Fibroblast of lung (primary cell): ENCODE results near the gene HERC6. TPM values are rescaled to one million over a fixed set of nuclear protein-coding genes. Genes with fewer than 3 reads are reported as not detected.
"Not testable (repeated sequence)": the region's sequence is repeated elsewhere in the genome, so short reads cannot be mapped to it uniquely, and the experiment has no call there.

ENCODE experiments used
- DNase-seq, 2 donors: peaks; one replicate each; pipeline versions ENCODE4 v3.0.0 to v3.0.0-alpha.2; 2010; ENCODE audit warnings: low read depth in 2 of 2
- H2AFZ ChIP-seq: 2 replicates; pipeline ENCODE4 v1.5.1; 2012; ENCODE audit warnings: low read length, control low read depth, inconsistent platforms
- H3K27ac ChIP-seq: 2 replicates; pipeline ENCODE4 v1.5.1; 2011; ENCODE audit warnings: low read length, control low read depth; ENCODE audit not compliant: insufficient read depth
- H3K27me3 ChIP-seq: 2 replicates; pipeline ENCODE4 v1.5.1; 2011; ENCODE audit warnings: mild to moderate bottlenecking, low read length; ENCODE audit not compliant: control insufficient read depth, insufficient read depth
- H3K36me3 ChIP-seq: 2 replicates; pipeline ENCODE4 v1.5.1; 2011; ENCODE audit warnings: low read length; ENCODE audit not compliant: control insufficient read depth, insufficient read depth
- H3K4me1 ChIP-seq: 2 replicates; pipeline ENCODE4 v1.5.1; 2011; ENCODE audit warnings: low read length; ENCODE audit not compliant: control insufficient read depth, insufficient read depth; ENCODE audit errors: extremely low read depth
- H3K4me2 ChIP-seq: 2 replicates; pipeline ENCODE4 v1.5.1; 2011; ENCODE audit warnings: low read length, control low read depth; ENCODE audit not compliant: insufficient read depth; ENCODE audit errors: extremely low read depth
- H3K4me3 ChIP-seq, 4 experiments: fragments of 200-600 bp in 1 of 4; sonication (generic) in 1 of 4; replicated peaks in 1 of 4; 2 replicates each; pipeline ENCODE4 v1.5.1; 2011 to 2016; ENCODE audit warnings: low read length in 4 of 4, low read depth in 3 of 4, mild to moderate bottlenecking in 3 of 4, control low read depth in 2 of 4, inconsistent platforms in 1 of 4, mixed read lengths in 1 of 4; ENCODE audit not compliant: insufficient read depth in 1 of 4; ENCODE audit errors: control extremely low read depth in 1 of 4
- H3K79me2 ChIP-seq: 2 replicates; pipeline ENCODE4 v1.5.1; 2012; ENCODE audit warnings: mild to moderate bottlenecking, low read length, inconsistent platforms; ENCODE audit not compliant: control insufficient read depth, insufficient read depth
- H3K9ac ChIP-seq: 2 replicates; pipeline ENCODE4 v1.5.1; 2011; ENCODE audit warnings: mild to moderate bottlenecking, low read length, control low read depth; ENCODE audit not compliant: insufficient read depth
- H3K9me3 ChIP-seq: 2 replicates; pipeline ENCODE4 v1.5.1; 2012; ENCODE audit warnings: low read depth, low read length; ENCODE audit not compliant: control insufficient read depth, insufficient read depth
- H4K20me1 ChIP-seq: 2 replicates; pipeline ENCODE4 v1.5.1; 2011; ENCODE audit warnings: low read length; ENCODE audit not compliant: control insufficient read depth, insufficient read depth; ENCODE audit errors: extremely low read depth
- EZH2 ChIP-seq: IDR thresholded peaks from 2 replicates; pipeline ENCODE4 v1.5.1; 2012; ENCODE audit warnings: low read length, control low read depth, mild to moderate bottlenecking; ENCODE audit errors: missing control alignments
- polyA plus RNA-seq, 2 donors: library from polyadenylated mRNA; depleted of rRNA in 1 of 2; stranded (reverse) in 1 of 2; unstranded in 1 of 2; fragments of >200 nt; gene quantifications; 2 replicates each; pipeline ENCODE4 v1.2.1, GENCODE V29; 2011 to 2012; ENCODE audit warnings: missing spikeins in 1 of 2
- total RNA-seq: library from RNA; depleted of rRNA; stranded (reverse); fragments of >200 nt; gene quantifications from 2 replicates; pipeline ENCODE4 v1.2.1, GENCODE V29; 2014
- TF ChIP-seq, protein P1 (sequence below), 2 donors: IDR thresholded peaks in 1 of 2; conservative IDR thresholded peaks in 1 of 2; 1 replicate in 1 of 2; 2 replicates in 1 of 2; pipeline ENCODE4 v1.5.1; 2011 to 2012; ENCODE audit warnings: low read length in 2 of 2, control low read depth in 1 of 2, inconsistent platforms in 1 of 2, low read depth in 1 of 2, mild to moderate bottlenecking in 1 of 2

Gene HERC6
- total and polyA plus RNA-seq, 2 donors (not counting 1 experiment from before 2014, with no cell fraction given): 6.3 to 12.9 TPM

DNA sequence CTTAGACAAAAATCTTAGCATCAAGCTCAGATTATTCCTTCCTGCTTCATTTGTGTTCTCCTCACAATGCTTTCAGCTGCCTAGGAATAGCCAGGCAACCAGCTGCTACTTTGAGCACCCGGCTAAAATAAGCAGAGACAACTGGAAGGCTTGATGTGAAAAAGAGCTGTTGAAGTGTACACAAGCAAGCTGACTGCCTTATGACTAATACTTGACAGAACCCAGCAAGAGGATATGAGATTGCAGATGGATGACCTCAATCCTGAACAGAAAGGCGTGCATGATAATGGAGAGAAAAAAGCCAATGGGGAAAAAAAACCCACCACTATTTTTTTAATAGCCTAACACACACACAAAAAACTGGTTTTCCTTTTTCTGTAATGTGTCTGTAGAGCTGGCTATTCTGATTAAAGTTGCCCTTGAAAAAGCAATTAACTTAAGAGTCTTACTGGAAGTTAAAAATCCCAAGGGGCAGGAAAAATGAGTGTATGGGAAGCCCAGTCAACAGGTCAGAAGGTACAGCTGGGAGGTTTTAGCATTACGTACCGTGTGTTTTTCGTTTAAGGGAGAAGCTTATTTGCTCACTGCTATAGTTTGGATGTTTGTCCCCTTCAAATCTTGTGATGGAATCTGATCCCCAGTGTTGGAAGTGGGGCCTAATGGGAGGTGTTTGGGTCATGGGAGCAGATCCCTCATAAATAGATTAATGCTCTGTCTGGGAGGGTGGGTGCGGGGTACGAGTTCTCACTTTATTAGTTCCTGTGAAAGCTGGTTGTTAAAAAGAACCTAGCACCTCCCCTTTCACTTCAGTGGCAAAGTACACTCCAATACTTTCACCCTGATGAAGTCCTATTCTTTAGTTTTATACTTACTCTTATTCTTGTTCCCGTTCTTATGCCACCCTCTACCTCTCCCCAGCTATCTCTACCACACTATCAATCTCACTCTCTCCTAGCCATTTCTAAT lies 37.1 kb upstream of the HERC6 start:
- no peak overlapping the region for H3K9ac ChIP-seq
- H3K4me3 ChIP-seq: no peak overlapping the region
- H3K27ac ChIP-seq: peak overlapping the region; percentile 35
- H3K4me1 ChIP-seq: peaks cover 6% of the 10 kb centered on the region
- TF ChIP-seq EZH2: no peak
- TF ChIP-seq, protein P1, sequence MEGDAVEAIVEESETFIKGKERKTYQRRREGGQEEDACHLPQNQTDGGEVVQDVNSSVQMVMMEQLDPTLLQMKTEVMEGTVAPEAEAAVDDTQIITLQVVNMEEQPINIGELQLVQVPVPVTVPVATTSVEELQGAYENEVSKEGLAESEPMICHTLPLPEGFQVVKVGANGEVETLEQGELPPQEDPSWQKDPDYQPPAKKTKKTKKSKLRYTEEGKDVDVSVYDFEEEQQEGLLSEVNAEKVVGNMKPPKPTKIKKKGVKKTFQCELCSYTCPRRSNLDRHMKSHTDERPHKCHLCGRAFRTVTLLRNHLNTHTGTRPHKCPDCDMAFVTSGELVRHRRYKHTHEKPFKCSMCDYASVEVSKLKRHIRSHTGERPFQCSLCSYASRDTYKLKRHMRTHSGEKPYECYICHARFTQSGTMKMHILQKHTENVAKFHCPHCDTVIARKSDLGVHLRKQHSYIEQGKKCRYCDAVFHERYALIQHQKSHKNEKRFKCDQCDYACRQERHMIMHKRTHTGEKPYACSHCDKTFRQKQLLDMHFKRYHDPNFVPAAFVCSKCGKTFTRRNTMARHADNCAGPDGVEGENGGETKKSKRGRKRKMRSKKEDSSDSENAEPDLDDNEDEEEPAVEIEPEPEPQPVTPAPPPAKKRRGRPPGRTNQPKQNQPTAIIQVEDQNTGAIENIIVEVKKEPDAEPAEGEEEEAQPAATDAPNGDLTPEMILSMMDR (conservative IDR thresholded peaks at IDR 0.05 in 1 of 2, IDR thresholded peaks at IDR 0.05 in 1 of 2; ENCODE audit: low read depth in 1 of 2, low read length in 2 of 2): no peak
- no peaks in the 10 kb centered on the region for H3K36me3 ChIP-seq
- H3K79me2 ChIP-seq: no peaks in the 10 kb centered on the region
- DNase-seq: peak; percentile 93 to 97
- no peaks in the 10 kb centered on the region for H3K27me3 ChIP-seq
- H3K9me3 ChIP-seq: no peaks in the 10 kb centered on the region
- peak overlapping the region; percentile 28 for H2AFZ ChIP-seq
- H4K20me1 ChIP-seq: no peaks in the 10 kb centered on the region
- H3K4me2 ChIP-seq: peak overlapping the region; percentile 51

GRCh38 chr4:88346902-88347301 lies 31.8 kb upstream of the HERC6 start:
- H3K27me3 ChIP-seq, H3K4me3 ChIP-seq, H2AFZ ChIP-seq, H3K9ac ChIP-seq, DNase-seq, H3K27ac ChIP-seq, H3K79me2 ChIP-seq, H3K4me2 ChIP-seq, H3K36me3 ChIP-seq, H4K20me1 ChIP-seq, H3K4me1 ChIP-seq, H3K9me3 ChIP-seq: not testable (repeated sequence)

DNA sequence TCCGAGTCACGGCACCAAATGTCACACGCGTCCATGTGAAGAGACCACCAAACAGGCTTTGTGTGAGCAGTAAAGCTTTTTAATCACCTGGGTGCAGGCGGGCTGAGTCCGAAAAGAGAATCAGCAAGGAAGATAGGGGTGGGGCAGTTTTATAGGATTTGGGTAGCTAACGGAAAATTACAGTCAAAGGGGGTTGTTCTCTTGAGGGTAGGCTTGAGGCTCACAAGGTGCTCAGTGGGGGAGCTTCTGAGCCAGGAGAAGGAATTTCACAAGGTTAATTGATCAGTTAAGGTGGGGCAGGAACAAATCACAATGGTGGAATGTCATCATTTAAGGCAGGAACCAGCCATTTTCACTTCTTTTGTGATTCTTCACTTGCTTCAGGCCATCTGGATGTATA lies 29.9 kb upstream of the HERC6 start:
- H3K36me3 ChIP-seq: not testable (repeated sequence)

GRCh38 chr4:88350786-88351185 lies 27.9 kb upstream of the HERC6 start:
- TF ChIP-seq EZH2: no peak
- TF ChIP-seq, protein P1 (conservative IDR thresholded peaks at IDR 0.05 in 1 of 2, IDR thresholded peaks at IDR 0.05 in 1 of 2; ENCODE audit: low read depth in 1 of 2, low read length in 2 of 2): no peak
- Histone ChIP-seq H2AFZ (no peak overlapping the region), H3K27me3 (no peaks in the 10 kb centered on the region), H3K4me1 (no peaks in the 10 kb centered on the region), H3K36me3 (no peaks in the 10 kb centered on the region), H3K9ac (no peak overlapping the region), H3K79me2 (no peaks in the 10 kb centered on the region), H3K27ac (no peak overlapping the region), H3K4me3 (no peak overlapping the region), H3K9me3 (no peaks in the 10 kb centered on the region), H3K4me2 (no peak overlapping the region), H4K20me1 (no peaks in the 10 kb centered on the region)
- DNase-seq: no peak

More for the DNA sequence above, 29.9 kb upstream of the HERC6 start:
- not testable (repeated sequence) for H3K4me2 ChIP-seq, H4K20me1 ChIP-seq, H2AFZ ChIP-seq, H3K79me2 ChIP-seq, H3K9ac ChIP-seq, H3K4me3 ChIP-seq, DNase-seq, H3K4me1 ChIP-seq, H3K27ac ChIP-seq, H3K27me3 ChIP-seq, H3K9me3 ChIP-seq
